Left lung (tissue), 10 donors: ENCODE measurements around the gene NUDT1. TPM values are rescaled to one million over a fixed set of nuclear protein-coding genes. Genes with fewer than 3 reads are reported as not detected.
A peak's percentile ranks its signal among the peaks of the same experiment; 100 is the strongest.

ENCODE experiments used
- ATAC-seq: fragments of 200-7000 bp; cut with Tn5 transposase; one replicate; pipeline ENCODE4 v1.9.1; 2020; ENCODE audit warnings: moderate library complexity
- DNase-seq, 4 donors: peaks; one replicate each; pipeline ENCODE4 v3.0.0-alpha.2; 2013 to 2020
- H3K27ac ChIP-seq, 2 donors: fragments of 200-600 bp; sonication (generic) in 1 of 2; one replicate each; pipeline versions ENCODE4 v1.5.0 to v1.8.0; 2020 to 2021
- H3K27me3 ChIP-seq, 2 donors: fragments of 200-600 bp; sonication (generic) in 1 of 2; one replicate each; pipeline versions ENCODE4 v1.5.0 to v1.8.0; 2020 to 2021
- H3K36me3 ChIP-seq, 2 donors: fragments of 200-600 bp; sonication (generic) in 1 of 2; one replicate each; pipeline versions ENCODE4 v1.5.0 to v1.8.0; 2020 to 2021
- H3K4me1 ChIP-seq, 2 donors: fragments of 200-600 bp; one replicate each; pipeline ENCODE4 v1.8.0; 2021
- H3K4me3 ChIP-seq, 2 donors: fragments of 200-600 bp; sonication (generic) in 1 of 2; one replicate each; pipeline versions ENCODE4 v1.5.0 to v1.8.0; 2020 to 2021; ENCODE audit warnings: mild to moderate bottlenecking in 1 of 2
- H3K9me3 ChIP-seq, 2 donors: fragments of 200-600 bp; sonication (generic) in 1 of 2; one replicate each; pipeline versions ENCODE4 v1.5.0 to v1.8.0; 2020 to 2021
- CTCF ChIP-seq, 2 donors: fragments of 200-600 bp; sonication (generic) in 1 of 2; IDR thresholded peaks; one replicate each; pipeline versions ENCODE4 v1.5.0 to v1.8.0; 2021; ENCODE audit warnings: antibody characterized with exemption in 2 of 2
- intact Hi-C, 2 donors: fragments of 100-400 bp; cut with DNase I; formaldehyde crosslinking; loops; one replicate each; pipeline versions ENCODE4 v1.11.2 to v1.14.2; 2022
- polyA plus RNA-seq, 6 donors: library from polyadenylated mRNA; unstranded; fragments of 120-200 nt; gene quantifications; one replicate each; pipeline ENCODE4 v1.2.1, GENCODE V29; 2013; ENCODE audit not compliant: insufficient read length in 6 of 6
- total RNA-seq, 2 donors: library from RNA; stranded (reverse); fragmentation: NEBNext Ultra II Directional; extraction: Animal tissue kit (Norgen Biotek cat#: 25700); gene quantifications; one replicate each; pipeline ENCODE4 v1.2.1, GENCODE V29; 2021
- donor health status: DM: no; HTN: yes; CAD: no.
- donor health status: DM: no; HTN: no; CAD: no.

The NUDT1 gene
- total and polyA plus RNA-seq, 8 donors, result 13.1 to 26.3 (median 19.7) TPM

- no peaks in the 10 kb centered on the region for H3K9me3 ChIP-seq
- no peak for TF ChIP-seq CTCF (IDR thresholded peaks at IDR 0.05)
- no peak overlapping the region for H3K4me3 ChIP-seq
- intact Hi-C loops, result no loop called here
- H3K4me1 ChIP-seq, result no peaks in the 10 kb centered on the region
- no peaks in the 10 kb centered on the region for H3K27me3 ChIP-seq
- ATAC-seq (no peak), DNase-seq (peak in 1 of 4 donors; percentile 55)
- H3K36me3 ChIP-seq, result peaks cover 0 to 98% of the 10 kb centered on the region in 2 donors
- H3K27ac ChIP-seq, result no peak overlapping the region
These were observed 23.6 kb upstream of the NUDT1 start for GRCh38 chr7:2218444-2218785.

GRCh38 chr7:2219136-2219535 lies 22.9 kb upstream of the NUDT1 start:
- H3K27ac ChIP-seq, result no peak overlapping the region
- no peak for TF ChIP-seq CTCF (IDR thresholded peaks at IDR 0.05)
- H3K4me3 ChIP-seq, result no peak overlapping the region
- intact Hi-C loops, result no loop called here
- no peaks in the 10 kb centered on the region for H3K4me1 ChIP-seq
- H3K9me3 ChIP-seq, result no peaks in the 10 kb centered on the region
- H3K27me3 ChIP-seq, result no peaks in the 10 kb centered on the region
- DNase-seq (peak in 1 of 4 donors; percentile 70), ATAC-seq (no peak)
- H3K36me3 ChIP-seq, result peaks cover 0 to 98% of the 10 kb centered on the region in 2 donors

- no peak for ATAC-seq
- no peaks in the 10 kb centered on the region for H3K4me1 ChIP-seq
- H3K36me3 ChIP-seq, result peaks cover 0 to 98% of the 10 kb centered on the region in 2 donors
- no peaks in the 10 kb centered on the region for H3K9me3 ChIP-seq
- no peak overlapping the region for H3K4me3 ChIP-seq
- H3K27ac ChIP-seq, result no peak overlapping the region
- DNase-seq, result peak in 1 of 4 donors; percentile 58
- intact Hi-C loops, result no loop called here
- TF ChIP-seq CTCF (IDR thresholded peaks at IDR 0.05), result no peak
- H3K27me3 ChIP-seq, result no peaks in the 10 kb centered on the region
These were observed 22.4 kb upstream of the NUDT1 start for GRCh38 chr7:2219606-2220005.

GRCh38 chr7:2220030-2220429 lies 22.0 kb upstream of the NUDT1 start:
- Histone ChIP-seq H3K36me3 (peaks cover 0 to 98% of the 10 kb centered on the region in 2 donors), H3K9me3 (no peaks in the 10 kb centered on the region), H3K27me3 (no peaks in the 10 kb centered on the region), H3K27ac (no peak overlapping the region), H3K4me3 (no peak overlapping the region), H3K4me1 (no peaks in the 10 kb centered on the region)
- intact Hi-C loops, result no loop called here
- DNase-seq (peak in 1 of 4 donors; percentile 67), ATAC-seq (no peak)
- no peak for TF ChIP-seq CTCF (IDR thresholded peaks at IDR 0.05)

GRCh38 chr7:2220506-2220905 lies 21.5 kb upstream of the NUDT1 start:
- Histone ChIP-seq H3K4me1 (no peaks in the 10 kb centered on the region), H3K27ac (no peak overlapping the region), H3K9me3 (no peaks in the 10 kb centered on the region), H3K27me3 (no peaks in the 10 kb centered on the region), H3K4me3 (no peak overlapping the region), H3K36me3 (peaks cover 0 to 98% of the 10 kb centered on the region in 2 donors)
- no peak for ATAC-seq
- no peak for TF ChIP-seq CTCF (IDR thresholded peaks at IDR 0.05)
- DNase-seq, result peak in 1 of 4 donors; percentile 57
- intact Hi-C loops, result no loop called here
